Stomach smooth muscle (tissue), 2 donors: Measurements from ENCODE around the gene MYCN.

Source experiments
- H3K27ac ChIP-seq: one replicate; pipeline ENCODE4 v1.7.0; 2013; ENCODE audit warnings: mild to moderate bottlenecking, low read length, inconsistent platforms
- H3K27me3 ChIP-seq, 2 donors: one replicate each; pipeline ENCODE4 v1.7.0; 2013; ENCODE audit warnings: low read length in 2 of 2; ENCODE audit not compliant: insufficient read depth in 2 of 2, control insufficient read depth in 1 of 2
- H3K36me3 ChIP-seq, 2 donors: one replicate each; pipeline ENCODE4 v1.7.0; 2013; ENCODE audit warnings: low read length in 2 of 2; ENCODE audit not compliant: control insufficient read depth in 2 of 2, insufficient read depth in 2 of 2
- H3K4me1 ChIP-seq: one replicate; pipeline ENCODE4 v1.7.0; 2013; ENCODE audit warnings: low read length; ENCODE audit not compliant: control insufficient read depth, insufficient read depth
- H3K4me3 ChIP-seq, 2 donors: one replicate each; pipeline ENCODE4 v1.7.0; 2013; ENCODE audit warnings: low read length in 2 of 2
- H3K9ac ChIP-seq, 2 donors: one replicate each; pipeline ENCODE4 v1.7.0; 2013; ENCODE audit warnings: low read length in 2 of 2, mild to moderate bottlenecking in 1 of 2
- H3K9me3 ChIP-seq, 2 donors: one replicate each; pipeline ENCODE4 v1.7.0; 2013; ENCODE audit warnings: low read length in 2 of 2; ENCODE audit not compliant: control insufficient read depth in 2 of 2
- donor health status: healthy.
- donor health status: Pancreatic carcinoma.

The MYCN gene

GRCh38 chr2:15964936-15965563 lies 24.7 kb downstream of the MYCN start:
- Histone ChIP-seq H3K9me3 (no peaks in the 10 kb centered on the region), H3K27me3 (no peaks in the 10 kb centered on the region), H3K4me1 (no peaks in the 10 kb centered on the region), H3K27ac (no peak overlapping the region), H3K36me3 (no peaks in the 10 kb centered on the region), H3K9ac (no peak overlapping the region), H3K4me3 (no peak overlapping the region)

GRCh38 chr2:15965564-15966019 lies 25.2 kb downstream of the MYCN start:
- H3K9me3 ChIP-seq, result no peaks in the 10 kb centered on the region
- H3K9ac ChIP-seq, result no peak overlapping the region
- no peaks in the 10 kb centered on the region for H3K36me3 ChIP-seq
- H3K27ac ChIP-seq, result no peak overlapping the region
- no peak overlapping the region for H3K4me3 ChIP-seq
- no peaks in the 10 kb centered on the region for H3K27me3 ChIP-seq
- H3K4me1 ChIP-seq, result no peaks in the 10 kb centered on the region

- H3K27me3 ChIP-seq, result no peaks in the 10 kb centered on the region
- H3K36me3 ChIP-seq, result no peaks in the 10 kb centered on the region
- H3K4me3 ChIP-seq, result no peak overlapping the region
- H3K9me3 ChIP-seq, result no peaks in the 10 kb centered on the region
- H3K9ac ChIP-seq, result no peak overlapping the region
- no peak overlapping the region for H3K27ac ChIP-seq
- no peaks in the 10 kb centered on the region for H3K4me1 ChIP-seq
These were observed 27.3 kb downstream of the MYCN start for GRCh38 chr2:15967415-15968279.

GRCh38 chr2:15968280-15969178 lies 28.2 kb downstream of the MYCN start:
- Histone ChIP-seq H3K4me3 (no peak overlapping the region), H3K9ac (no peak overlapping the region), H3K27me3 (no peaks in the 10 kb centered on the region), H3K4me1 (no peaks in the 10 kb centered on the region), H3K9me3 (no peaks in the 10 kb centered on the region), H3K36me3 (no peaks in the 10 kb centered on the region), H3K27ac (no peak overlapping the region)

DNA sequence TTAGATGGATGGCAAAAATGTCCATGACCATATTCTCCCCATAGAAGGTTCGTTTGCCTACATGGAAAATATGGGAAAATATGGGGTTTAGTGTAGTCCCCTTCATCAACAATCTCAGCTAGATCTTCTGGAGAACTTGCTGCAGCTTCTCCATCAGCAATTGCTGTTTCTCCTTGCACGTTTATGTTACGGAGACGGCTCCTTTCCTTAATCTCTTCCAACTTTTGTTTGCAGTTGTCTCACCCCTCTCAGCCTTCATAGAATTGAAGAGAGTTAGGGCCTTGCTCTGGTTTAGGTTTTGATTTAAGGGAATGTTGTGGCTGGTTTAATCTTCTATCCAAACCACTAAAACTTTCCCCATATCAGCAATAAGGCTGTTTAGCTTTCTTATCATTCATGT lies 28.9 kb downstream of the MYCN start:
- Histone ChIP-seq H3K9me3 (no peaks in the 10 kb centered on the region), H3K4me1 (no peaks in the 10 kb centered on the region), H3K36me3 (no peaks in the 10 kb centered on the region), H3K4me3 (no peak overlapping the region), H3K27me3 (no peaks in the 10 kb centered on the region), H3K27ac (no peak overlapping the region), H3K9ac (no peak overlapping the region)

- H3K27me3 ChIP-seq, result no peaks in the 10 kb centered on the region
- H3K9me3 ChIP-seq, result no peaks in the 10 kb centered on the region
- H3K4me1 ChIP-seq, result no peaks in the 10 kb centered on the region
- H3K4me3 ChIP-seq, result no peak overlapping the region
- H3K27ac ChIP-seq, result no peak overlapping the region
- H3K9ac ChIP-seq, result no peak overlapping the region
- H3K36me3 ChIP-seq, result no peaks in the 10 kb centered on the region
These were observed 30.4 kb downstream of the MYCN start for GRCh38 chr2:15970701-15971100.

DNA sequence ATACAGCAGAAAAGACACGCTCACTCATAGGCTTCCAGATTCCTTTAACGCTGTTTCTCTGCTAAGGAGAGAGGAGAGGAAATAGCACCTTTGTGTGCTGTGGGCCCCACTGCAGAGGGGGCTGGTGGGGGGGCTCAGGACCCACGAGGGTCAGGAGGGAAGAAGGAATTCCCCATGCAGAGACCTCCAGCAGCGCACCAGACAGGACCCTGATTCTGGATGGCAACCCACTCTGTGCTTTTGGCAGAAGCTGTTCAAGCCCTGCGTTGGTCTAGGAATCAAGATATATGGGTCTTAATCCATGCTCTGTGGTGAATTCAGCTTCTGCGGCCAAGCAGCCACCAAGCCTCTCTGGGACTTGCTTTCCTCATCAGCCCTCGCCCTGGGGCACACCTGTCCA lies 31.0 kb downstream of the MYCN start:
- H3K4me1 ChIP-seq, result no peaks in the 10 kb centered on the region
- no peak overlapping the region for H3K9ac ChIP-seq
- H3K4me3 ChIP-seq, result no peak overlapping the region
- H3K9me3 ChIP-seq, result no peaks in the 10 kb centered on the region
- H3K27me3 ChIP-seq, result no peaks in the 10 kb centered on the region
- no peaks in the 10 kb centered on the region for H3K36me3 ChIP-seq
- no peak overlapping the region for H3K27ac ChIP-seq

DNA sequence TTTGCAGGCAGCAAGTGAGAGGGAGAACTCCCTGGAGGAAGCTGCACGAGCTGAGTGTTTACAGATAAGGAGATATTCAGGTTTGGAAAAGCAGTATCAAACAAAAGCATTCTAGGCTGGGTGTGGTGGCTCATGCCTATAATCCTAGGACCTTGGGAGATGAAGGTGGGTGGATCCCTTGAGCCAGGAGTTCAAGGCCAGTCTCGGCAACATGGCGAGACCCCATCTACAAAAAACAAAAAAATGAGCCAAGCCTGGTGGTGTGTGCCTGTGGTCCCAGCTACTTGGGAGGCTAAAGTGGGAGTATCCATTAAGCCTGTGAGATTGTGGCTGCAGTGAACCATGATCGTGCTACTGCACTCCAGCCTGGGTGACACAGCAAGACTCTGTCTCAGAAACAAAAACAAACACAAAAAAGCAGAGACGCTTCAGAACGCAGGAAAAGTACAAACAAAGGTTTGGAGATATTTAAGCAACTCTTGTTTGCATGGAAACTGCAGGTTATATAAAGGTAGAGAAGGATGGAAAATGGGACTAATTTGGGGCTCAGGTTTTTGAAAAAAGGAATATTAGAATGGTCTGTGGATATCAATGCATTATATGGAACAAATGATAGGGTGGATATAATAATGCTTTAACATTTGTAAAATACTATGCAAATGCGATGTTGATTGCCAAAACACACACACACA lies 31.6 kb downstream of the MYCN start:
- H3K9ac ChIP-seq, result no peak overlapping the region
- no peak overlapping the region for H3K27ac ChIP-seq
- no peak overlapping the region for H3K4me3 ChIP-seq
- no peaks in the 10 kb centered on the region for H3K9me3 ChIP-seq
- no peaks in the 10 kb centered on the region for H3K4me1 ChIP-seq
- H3K36me3 ChIP-seq, result no peaks in the 10 kb centered on the region
- H3K27me3 ChIP-seq, result no peaks in the 10 kb centered on the region

DNA sequence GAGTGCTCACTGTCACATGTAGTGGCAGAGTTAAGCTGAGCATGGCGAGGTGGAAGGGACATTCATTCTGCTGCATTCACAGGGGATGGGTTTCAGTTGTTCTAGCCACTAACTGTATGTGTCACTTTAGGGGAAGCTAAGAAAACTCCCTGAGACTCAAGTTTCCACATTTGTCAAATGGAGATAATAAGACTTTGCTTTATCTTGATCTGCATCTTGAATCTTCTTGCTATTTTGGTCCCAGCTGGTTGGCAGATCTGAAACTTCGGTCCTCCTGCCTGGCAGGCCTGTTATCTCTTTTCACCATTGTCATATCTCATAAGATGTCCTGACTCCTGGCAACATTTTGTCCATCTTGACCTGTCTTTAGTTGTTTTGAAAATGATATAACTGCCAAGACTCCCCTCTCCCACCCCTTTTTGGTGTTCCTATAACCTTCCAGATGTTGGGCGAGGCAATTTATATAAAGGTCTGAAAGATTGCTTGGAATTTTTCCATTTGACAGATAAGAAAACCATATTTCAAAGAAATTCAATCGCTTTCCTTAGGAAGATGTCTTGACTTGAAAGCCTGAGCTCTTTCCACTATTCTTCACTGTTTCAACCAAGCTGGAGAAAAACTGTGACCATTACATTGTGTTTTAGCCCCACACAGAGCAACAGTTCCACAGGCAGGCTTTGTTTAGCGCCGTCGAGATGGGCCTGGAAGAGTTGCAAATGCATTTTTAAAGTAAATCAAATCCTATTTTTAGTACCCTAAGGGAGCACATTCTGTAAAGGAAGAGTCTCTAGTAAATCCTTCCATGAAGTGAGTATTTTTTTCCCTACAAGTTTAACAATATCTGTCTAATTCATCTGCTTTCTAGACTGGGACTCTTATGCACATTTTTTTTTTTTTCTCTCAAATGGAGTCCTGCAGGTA lies 33.4 kb downstream of the MYCN start:
- Histone ChIP-seq H3K9ac (no peak overlapping the region), H3K9me3 (no peaks in the 10 kb centered on the region), H3K27me3 (no peaks in the 10 kb centered on the region), H3K36me3 (no peaks in the 10 kb centered on the region), H3K4me1 (no peaks in the 10 kb centered on the region), H3K4me3 (no peak overlapping the region), H3K27ac (no peak overlapping the region)
